Gastrocnemius medialis (tissue), 4 donors: ENCODE results near the gene GNAO1. TPM values are rescaled to one million over a fixed set of nuclear protein-coding genes. Genes with fewer than 3 reads are reported as not detected.

Source experiments
- ATAC-seq, 2 donors: fragments of 150-250 bp; one replicate each; pipeline ENCODE4 v1.9.1; 2016
- DNase-seq, 2 donors: peaks; one replicate each; pipeline ENCODE4 v3.0.0-alpha.2; 2019
- H3K27ac ChIP-seq, 4 donors: fragments of 200-600 bp; sonication (generic); 1 replicate in 1 of 4; 2 replicates in 3 of 4; pipeline ENCODE4 v1.5.1; 2016 to 2018; ENCODE audit warnings: mild to moderate bottlenecking in 2 of 4, moderate library complexity in 1 of 4
- H3K27me3 ChIP-seq, 3 donors: fragments of 200-600 bp; sonication (generic) in 2 of 3; 1 replicate in 1 of 3; 2 replicates in 2 of 3; pipeline versions ENCODE4 v1.5.1 to v1.6.0; 2016 to 2019; ENCODE audit warnings: mild to moderate bottlenecking in 1 of 3, moderate library complexity in 1 of 3
- H3K36me3 ChIP-seq, 2 donors: fragments of 200-600 bp; sonication (generic) in 1 of 2; one replicate each; pipeline ENCODE4 v1.5.1; 2017 to 2018
- H3K4me1 ChIP-seq, 2 donors: fragments of 200-600 bp; sonication (generic) in 1 of 2; one replicate each; pipeline ENCODE4 v1.5.1; 2016 to 2017; ENCODE audit warnings: mild to moderate bottlenecking in 2 of 2
- H3K4me3 ChIP-seq, 4 donors: fragments of 200-600 bp; sonication (generic) in 3 of 4; 1 replicate in 1 of 4; 2 replicates in 3 of 4; pipeline ENCODE4 v1.5.1; 2016 to 2019; ENCODE audit warnings: mild to moderate bottlenecking in 2 of 4
- H3K9me3 ChIP-seq, 3 donors: fragments of 200-600 bp; sonication (generic) in 2 of 3; 1 replicate in 1 of 3; 2 replicates in 2 of 3; pipeline ENCODE4 v1.5.1; 2016 to 2019
- CTCF ChIP-seq, 5 experiments: fragments of 450-650 bp in 3 of 5; fragments of 200-600 bp in 2 of 5; sonication (generic) in 2 of 5; IDR thresholded peaks in 4 of 5; conservative IDR thresholded peaks in 1 of 5; 1 replicate in 4 of 5; 2 replicates in 1 of 5; pipeline ENCODE4 v1.5.1; 2016 to 2019; ENCODE audit warnings: antibody characterized with exemption in 5 of 5, mild to moderate bottlenecking in 3 of 5, moderate library complexity in 3 of 5
- POLR2A ChIP-seq, 2 donors: fragments of 450-650 bp; IDR thresholded peaks; one replicate each; pipeline ENCODE4 v1.6.1; 2017; ENCODE audit warnings: antibody characterized with exemption in 2 of 2, mild to moderate bottlenecking in 2 of 2, moderate library complexity in 2 of 2
- in situ Hi-C, 4 donors: fragments of 200-750 bp; cut with MboI; loops; one replicate each; pipeline versions ENCODE4 v1.15.0 to v1.8.0; 2017; ENCODE audit warnings: low sequenced_read_pairs in 4 of 4
- intact Hi-C: fragments of 100-400 bp; cut with DNase I; formaldehyde crosslinking; loops from one replicate; pipeline ENCODE4 v1.15.1; 2023; ENCODE audit warnings: low total_unique reads
- total RNA-seq, 4 donors: library from RNA; depleted of rRNA; stranded (reverse); fragments of >200 nt; gene quantifications; one replicate each; pipeline versions ENCODE4 v1.1.0 to v1.2.3, GENCODE V29; 2016

Gene GNAO1
- total RNA-seq, 4 donors from 2014 or later: 0.25 to 2.0 (median 0.79) TPM

GRCh38 chr16:56228476-56228875, 37.2 kb downstream of the GNAO1 start:
- TF ChIP-seq POLR2A (IDR thresholded peaks at IDR 0.05) (no peak), CTCF (IDR thresholded peaks at IDR 0.05 in 4 of 5, conservative IDR thresholded peaks at IDR 0.05 in 1 of 5) (no peak)
- H3K27ac ChIP-seq: no peak overlapping the region
- H3K9me3 ChIP-seq: no peaks in the 10 kb centered on the region
- DNase-seq (no peak), ATAC-seq (no peak)
- no peaks in the 10 kb centered on the region for H3K27me3 ChIP-seq
- no peaks in the 10 kb centered on the region for H3K4me1 ChIP-seq
- no peak overlapping the region for H3K4me3 ChIP-seq
- no peaks in the 10 kb centered on the region for H3K36me3 ChIP-seq
- intact Hi-C loops: no loop called here
- in situ Hi-C loops: no loop called here

DNA sequence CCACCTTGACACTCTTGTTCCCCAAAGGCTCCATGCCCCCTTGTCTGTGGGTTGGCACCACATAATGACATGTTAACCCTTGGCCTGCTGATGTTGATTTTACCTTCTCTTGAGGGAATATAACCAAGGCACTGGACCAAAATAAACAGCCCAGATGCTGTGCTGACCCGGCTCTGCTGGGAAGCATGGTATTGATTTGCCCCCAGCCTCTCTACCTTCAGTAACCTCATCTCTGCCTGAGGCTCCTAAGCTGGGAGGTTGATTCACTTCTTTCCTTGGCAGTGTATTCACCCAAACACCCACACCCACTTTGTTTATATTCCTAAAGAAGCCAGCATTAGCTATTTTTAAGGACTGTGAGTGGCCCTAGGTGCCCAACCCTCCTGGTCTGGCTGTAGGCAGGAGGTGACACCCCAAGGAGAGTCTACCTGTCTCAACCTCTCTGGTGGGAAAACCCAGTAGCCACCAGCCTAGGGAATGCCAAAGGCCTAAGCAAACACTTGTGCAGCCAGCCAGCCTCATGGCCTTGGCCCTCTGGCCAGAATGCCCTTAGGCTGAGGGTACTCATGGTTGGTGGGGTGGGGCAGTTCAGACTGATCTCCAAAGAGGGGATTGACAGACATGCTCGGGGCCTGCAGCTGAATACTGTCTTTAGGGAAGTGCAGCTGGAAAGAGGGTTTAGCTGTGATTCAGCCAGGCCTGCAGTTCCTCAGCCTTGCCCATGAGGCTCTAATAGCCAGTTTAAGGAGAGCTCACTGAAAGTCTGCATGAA, 42.7 kb downstream of the GNAO1 start:
- intact Hi-C loops: no loop called here
- H3K36me3 ChIP-seq: no peaks in the 10 kb centered on the region
- TF ChIP-seq POLR2A (IDR thresholded peaks at IDR 0.05) (no peak), CTCF (IDR thresholded peaks at IDR 0.05 in 4 of 5, conservative IDR thresholded peaks at IDR 0.05 in 1 of 5) (no peak)
- H3K4me3 ChIP-seq: no peak overlapping the region
- no peaks in the 10 kb centered on the region for H3K9me3 ChIP-seq
- ATAC-seq: no peak
- no peaks in the 10 kb centered on the region for H3K4me1 ChIP-seq
- no peak overlapping the region for H3K27ac ChIP-seq
- no peaks in the 10 kb centered on the region for H3K27me3 ChIP-seq
- no peak for DNase-seq
- in situ Hi-C loops: no loop called here

DNA sequence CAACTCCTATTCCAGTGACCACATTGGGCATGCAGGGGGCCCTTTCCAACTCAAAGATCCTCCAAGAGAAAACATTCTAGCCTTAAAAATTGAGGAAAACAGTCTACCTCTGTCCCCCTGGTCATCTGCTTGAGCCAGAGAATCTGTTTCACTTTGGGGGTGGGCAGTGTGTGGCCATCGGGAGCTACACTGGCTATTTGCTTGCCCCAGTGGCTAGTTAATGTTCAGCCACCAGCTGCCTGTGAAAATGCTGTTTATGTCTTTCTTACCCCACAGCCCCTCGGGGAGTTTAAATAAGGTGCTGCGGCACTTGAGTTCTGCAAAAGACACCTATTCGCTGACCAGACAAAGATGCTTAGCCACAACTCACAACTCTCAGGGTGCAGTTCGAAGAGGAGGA, 43.4 kb downstream of the GNAO1 start:
- TF ChIP-seq POLR2A (IDR thresholded peaks at IDR 0.05): no peak
- no peak for TF ChIP-seq CTCF (IDR thresholded peaks at IDR 0.05 in 4 of 5, conservative IDR thresholded peaks at IDR 0.05 in 1 of 5)
- H3K9me3 ChIP-seq: no peaks in the 10 kb centered on the region
- in situ Hi-C loops (no loop called here), intact Hi-C loops (no loop called here)
- no peaks in the 10 kb centered on the region for H3K27me3 ChIP-seq
- ATAC-seq: no peak
- no peak overlapping the region for H3K27ac ChIP-seq
- H3K4me1 ChIP-seq: no peaks in the 10 kb centered on the region
- no peak for DNase-seq
- no peaks in the 10 kb centered on the region for H3K36me3 ChIP-seq
- no peak overlapping the region for H3K4me3 ChIP-seq

DNA sequence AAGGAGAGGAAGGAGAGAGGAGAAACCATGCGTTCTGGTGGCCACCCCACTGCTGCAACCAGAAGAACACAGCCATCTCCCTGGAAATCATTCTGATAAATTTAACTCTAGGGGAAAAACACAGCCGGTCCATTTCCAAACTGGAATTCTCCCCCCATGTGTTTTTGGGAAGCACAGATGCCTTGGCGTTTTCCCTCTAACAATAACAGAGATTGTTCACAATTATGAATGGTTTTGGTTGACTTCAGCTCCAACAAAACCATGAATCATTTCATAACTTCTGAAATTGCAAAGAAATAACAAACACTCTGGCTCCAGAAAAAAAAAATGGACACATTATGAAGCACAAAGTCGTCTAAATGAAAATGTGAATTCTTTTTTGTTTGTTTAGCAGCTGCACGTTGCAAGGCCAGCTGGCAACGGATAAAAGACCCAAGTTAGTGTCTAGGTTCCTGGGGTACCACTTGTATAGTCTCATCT, 46.2 kb downstream of the GNAO1 start:
- intact Hi-C loops: no loop called here
- H3K4me1 ChIP-seq: no peaks in the 10 kb centered on the region
- ATAC-seq: peak in 1 of 2 donors; percentile 36
- DNase-seq: no peak
- H3K27ac ChIP-seq: no peak overlapping the region
- no peak overlapping the region for H3K4me3 ChIP-seq
- no peaks in the 10 kb centered on the region for H3K36me3 ChIP-seq
- no peaks in the 10 kb centered on the region for H3K9me3 ChIP-seq
- no peaks in the 10 kb centered on the region for H3K27me3 ChIP-seq
- TF ChIP-seq POLR2A (IDR thresholded peaks at IDR 0.05) (no peak), CTCF (IDR thresholded peaks at IDR 0.05 in 4 of 5, conservative IDR thresholded peaks at IDR 0.05 in 1 of 5) (no peak)
- in situ Hi-C loops: no loop called here
